GM18498 (cell line): ENCODE data around the gene NXPH3.

Experiments used
- ATAC-seq: cut with Tn5 transposase; IDR thresholded peaks from one replicate; pipeline ENCODE4 v1.9.1; 2021; ENCODE audit warnings: mild to moderate bottlenecking, moderate library complexity; ENCODE audit not compliant: unreplicated experiment

NXPH3 gene

DNA sequence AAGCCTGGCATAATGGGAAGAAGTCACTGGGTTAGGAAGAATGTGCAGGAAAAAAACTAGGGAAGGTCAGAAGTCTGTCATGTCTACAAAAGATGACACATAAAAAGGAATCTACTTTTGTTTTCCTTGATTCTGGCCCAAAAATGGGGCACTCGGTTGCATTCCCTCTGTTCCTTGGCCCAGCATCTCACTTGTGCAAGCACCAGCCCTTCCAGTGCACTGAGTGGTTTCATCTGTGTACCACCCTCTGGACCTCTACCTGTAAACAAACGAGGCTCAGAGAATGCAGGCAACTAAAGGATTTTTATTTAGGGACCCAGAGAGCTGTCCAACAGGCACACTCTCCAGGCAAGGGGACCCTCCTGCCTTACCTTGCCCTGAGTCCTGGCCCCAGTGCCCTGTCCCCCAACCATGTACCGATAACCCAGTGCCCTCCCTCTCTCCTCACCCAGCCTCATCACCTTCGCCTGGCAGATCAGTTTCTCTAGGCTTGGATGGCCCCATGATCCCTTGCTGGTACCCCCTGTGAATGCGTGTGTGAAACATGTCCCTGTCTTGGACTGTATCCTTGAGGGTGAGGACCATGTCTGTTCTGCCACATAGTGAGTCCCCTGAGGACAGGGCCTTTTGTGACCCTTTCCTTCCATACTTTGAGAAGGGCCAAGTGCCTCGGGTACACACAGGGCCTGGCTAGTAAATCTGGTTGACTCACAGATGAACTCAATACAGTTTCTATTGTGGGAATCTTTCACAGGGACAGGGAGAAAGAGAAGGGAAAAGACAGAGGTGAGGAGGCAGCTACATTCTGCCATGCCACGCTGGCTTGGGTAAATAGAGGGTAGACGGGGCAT is 13.3 kb downstream of the NXPH3 start:
- no peak for ATAC-seq

DNA sequence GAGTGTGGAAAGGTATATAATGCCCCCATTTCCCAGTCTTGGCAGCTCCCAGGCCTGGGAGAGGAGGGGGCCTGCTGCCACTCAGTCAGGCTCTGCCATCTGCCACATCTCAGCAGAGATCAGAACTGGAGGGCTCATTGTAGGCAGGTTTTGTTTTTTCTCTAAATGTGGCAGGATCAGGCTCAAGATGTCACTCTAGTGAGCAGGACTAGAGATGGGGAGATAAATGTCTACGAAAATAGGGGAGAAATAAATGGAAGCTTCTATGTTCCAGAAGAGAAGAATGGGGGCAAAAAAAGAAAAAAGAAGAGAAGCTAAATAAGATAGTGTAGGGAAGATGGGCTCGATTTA is 13.9 kb downstream of the NXPH3 start:
- no peak for ATAC-seq

DNA sequence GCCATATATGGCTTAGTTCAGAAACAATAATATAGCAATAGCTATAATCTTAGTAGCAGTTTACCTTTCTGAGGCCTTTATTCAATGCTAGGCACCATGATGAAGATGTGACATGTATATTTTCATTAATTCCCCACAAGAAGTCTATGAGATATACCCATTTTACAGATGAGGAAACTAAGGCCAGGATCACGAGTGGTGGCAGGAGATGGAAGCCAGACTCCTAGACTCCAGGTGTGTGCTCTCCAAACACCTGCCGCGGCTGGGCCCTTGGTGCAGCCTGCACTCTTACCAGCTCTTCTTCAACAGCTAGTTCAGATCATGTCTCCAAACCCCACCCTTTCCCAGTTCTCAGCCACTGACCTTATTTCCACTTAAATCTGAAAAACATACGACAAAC is 15.2 kb downstream of the NXPH3 start:
- no peak for ATAC-seq

DNA sequence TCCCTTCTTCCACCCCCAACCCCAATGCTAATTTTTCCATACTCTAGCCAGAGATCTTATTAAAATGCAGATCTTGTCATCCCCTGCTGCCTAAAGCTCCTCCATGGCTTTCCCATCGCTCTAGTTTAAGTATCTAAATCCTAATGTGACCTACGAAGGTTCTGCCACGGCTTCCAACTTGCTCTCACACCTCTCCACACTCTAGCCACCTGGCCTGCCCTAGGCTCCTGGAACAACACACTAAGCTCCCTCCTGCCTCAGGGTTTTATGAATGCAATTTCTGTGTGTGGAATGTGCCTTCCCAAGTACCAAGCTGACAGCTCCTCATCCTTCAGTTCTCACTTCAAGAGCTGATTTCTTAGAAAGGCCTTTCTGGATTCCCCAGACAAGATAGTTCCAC is 16.6 kb downstream of the NXPH3 start:
- no peak for ATAC-seq

DNA sequence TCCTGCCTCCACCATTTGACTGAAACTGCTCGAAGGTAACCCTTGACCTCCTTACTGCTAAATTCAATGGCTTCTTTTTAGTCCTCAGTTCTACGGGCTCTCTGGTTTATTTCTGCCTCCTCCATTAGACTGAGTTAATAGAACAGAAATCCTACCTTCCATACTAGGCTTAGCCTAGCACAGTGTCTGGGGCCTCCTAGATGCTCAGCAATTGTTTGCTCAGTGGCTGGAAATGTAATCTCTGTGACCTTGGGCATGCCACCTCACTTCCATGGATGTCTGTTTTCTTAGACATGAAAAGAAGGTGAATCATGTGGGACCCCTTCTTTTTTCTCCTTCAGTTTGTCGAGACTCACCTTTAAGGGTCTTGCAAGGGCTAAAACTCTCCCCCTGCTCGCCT is 19.7 kb downstream of the NXPH3 start:
- ATAC-seq: no peak

DNA sequence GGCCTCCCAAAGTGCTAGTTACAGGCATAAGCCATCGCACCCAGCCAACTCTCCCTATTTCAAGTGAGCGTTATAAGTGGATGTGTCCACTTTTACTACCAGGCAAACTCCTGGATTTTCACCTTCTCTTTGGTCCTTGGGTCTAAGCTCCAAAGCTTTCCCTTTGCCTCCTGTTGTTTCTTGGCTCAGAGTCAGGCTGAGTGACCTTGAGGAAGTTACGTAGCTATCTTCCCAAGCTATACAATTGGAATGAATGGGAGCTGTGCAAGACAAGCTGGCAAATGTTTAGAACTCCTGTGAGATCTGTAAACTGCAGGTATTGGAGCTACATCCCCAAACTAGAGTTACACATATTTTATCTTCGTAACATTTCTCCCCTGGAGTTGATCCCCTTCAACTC is 20.3 kb downstream of the NXPH3 start:
- ATAC-seq: no peak

DNA sequence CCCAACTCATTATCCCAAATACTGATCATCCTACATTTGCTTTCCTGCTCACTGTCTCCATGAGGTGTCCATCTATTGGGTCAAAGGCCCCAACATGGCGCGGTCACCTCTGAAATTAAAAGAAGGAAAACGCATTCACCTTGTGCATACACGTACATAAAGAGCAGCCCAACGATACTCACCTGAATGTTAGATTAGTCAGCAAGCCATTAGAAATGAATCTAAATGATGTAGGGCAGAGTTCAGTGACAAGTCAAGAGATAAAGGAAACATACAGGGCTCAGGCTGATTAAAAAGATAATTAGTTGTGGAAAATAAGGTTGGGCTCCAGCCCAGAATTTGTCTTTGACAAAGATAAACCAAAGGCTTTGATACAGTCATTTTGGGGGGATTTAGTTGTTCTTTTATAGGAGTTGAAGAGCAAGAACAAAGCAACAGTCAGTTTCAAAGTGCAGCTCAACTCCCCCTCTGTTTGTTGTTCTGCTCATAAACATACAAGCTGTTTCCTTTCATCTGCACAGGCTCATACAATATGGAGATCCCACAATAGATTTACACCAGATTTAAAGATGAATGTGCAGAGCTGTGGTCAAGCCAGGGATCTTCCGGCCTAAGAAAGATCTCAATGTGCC is 21.1 kb downstream of the NXPH3 start:
- no peak for ATAC-seq

DNA sequence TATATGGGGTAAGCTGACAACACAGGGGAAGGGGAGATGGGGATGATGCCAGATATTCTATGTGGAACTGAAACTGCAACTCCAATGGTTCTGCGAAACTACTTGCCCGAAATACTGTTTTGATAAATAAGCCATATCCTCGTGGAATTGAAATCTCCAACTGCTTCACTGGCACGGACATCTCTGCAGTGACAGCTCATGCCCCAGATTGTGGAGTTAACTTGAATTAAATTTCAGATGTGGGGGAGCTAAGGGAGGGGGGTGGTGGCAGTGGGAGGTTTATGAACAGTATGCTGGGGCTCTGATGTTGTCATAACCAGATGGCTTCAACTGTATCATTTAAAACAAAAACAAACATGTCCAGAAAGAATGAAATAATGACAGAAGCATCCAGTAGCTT is 21.8 kb downstream of the NXPH3 start:
- ATAC-seq: no peak

DNA sequence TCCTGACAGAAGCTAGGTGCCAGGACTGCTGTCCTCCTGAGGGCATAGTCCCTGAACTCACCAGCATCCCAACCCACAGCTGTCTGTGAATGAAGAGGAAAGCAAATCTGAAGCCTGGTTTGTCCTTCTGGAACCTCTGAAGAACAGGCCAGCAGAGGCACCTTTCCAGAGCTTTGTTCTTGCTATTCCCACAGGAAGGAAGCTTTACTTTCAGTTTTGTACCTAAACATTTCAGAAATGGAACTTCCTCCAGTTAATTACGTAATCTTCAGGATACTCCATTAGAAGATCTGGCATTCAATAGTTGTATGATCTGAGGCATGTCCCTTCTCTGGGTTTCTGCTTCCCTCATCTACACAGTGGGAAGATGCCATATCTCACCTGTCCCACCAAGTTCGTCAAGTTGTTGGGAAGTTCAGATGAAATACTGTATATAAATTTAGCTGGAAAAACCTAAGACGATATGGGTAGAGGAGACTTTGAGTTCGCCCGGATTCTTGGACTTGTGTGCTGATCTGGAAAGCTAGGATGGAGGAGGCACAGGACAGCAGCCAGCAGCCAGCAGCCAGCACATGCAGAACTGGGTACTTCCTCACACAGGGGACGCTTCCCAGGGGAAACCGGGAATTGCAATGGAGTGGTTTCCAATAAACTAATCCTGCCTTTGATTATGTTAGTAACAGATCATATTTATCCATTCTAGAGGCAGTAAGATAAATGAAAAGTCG is 22.4 kb downstream of the NXPH3 start:
- no peak for ATAC-seq

DNA sequence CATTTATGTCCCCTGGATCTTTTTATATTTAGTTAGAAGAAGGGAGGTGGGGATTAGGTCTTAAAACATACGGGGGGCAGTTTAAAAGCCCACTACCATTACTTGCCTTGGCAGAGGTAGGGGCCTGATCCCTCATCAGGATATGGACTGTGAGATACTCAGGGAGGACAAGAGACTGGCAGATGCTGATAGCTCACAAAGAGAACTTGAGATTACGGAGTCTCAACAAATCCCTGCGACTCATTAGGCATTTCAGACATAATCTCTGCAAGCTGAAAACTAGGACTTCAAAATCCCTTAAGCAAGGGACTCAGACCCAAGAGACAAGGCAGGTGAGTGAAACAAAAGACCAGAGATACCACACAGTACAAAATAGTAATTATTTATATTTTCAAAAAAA is 23.2 kb downstream of the NXPH3 start:
- no peak for ATAC-seq

DNA sequence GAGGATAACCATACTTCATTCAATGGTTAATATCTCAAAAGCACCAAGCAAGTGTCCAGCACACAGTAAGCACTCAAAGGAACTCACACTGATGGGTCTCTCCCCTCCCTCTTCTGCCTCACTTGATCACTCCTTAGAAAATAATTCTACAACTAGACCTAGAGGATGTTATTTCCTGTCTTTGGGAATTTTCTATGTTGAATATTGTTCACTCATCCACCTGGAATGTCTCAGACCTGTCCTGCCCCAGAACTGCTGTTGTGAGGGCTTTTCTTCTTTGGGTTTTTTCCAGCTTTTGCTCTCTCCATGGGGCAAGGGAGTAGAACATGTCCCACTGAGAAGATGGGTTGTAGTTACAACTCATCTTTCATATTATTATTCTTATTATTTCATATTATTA is 25.3 kb downstream of the NXPH3 start:
- ATAC-seq: no peak

DNA sequence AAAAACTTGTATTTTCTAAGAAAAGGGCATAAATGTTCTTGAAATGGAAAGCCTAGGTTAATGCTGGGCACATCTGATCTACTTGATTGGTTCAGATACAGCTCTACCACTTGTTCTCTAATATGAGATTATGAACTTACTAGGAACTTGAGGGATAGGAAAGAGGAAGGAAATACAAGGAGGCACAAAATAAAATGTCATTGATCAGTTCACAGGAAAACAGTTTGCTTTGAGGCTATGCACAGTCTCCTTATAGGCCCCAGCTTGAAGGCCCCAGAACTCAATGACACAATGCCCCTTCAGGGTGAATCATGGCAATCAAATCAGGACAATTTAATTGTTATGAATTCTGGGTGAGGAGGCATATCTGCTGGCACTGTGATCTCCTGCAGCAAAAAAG is 27.1 kb downstream of the NXPH3 start:
- ATAC-seq: no peak

DNA sequence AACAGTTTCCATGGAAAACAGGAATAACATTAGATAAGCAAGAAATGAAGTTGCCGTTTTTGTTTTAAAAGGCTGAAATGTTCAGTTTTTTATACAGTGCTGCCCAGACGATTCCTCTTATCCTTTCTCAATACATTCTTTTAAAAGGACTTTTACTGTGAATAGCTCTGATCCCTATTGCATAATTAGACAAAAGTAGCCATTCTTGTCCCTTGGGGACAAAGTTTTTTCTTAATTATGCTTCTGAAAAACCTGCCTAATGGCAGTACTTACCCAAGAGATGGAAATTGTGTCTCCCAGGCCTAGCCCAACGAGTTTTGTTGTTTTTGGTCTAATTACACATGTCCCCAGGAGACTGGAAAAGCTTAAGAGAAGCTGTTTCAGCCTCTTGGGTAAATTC is 27.6 kb downstream of the NXPH3 start:
- ATAC-seq: no peak

DNA sequence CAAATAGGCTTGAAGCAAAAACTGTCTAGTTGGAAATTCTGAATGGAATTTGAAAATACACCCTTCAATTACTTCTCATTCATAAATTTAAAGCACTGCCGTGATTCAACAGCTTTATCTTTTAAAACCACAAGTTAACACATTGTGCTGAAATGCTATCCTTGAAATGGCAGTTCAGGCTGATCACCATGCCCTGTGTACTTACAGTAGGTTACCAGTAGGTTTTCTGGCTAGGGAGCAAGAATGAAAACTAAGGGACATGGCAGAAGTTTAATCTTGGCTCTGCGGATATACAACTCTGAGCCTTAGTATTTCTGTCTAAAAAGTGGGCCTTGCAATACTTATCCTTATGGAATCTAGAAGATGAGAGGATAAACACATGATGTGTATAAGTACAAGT is 28.0 kb downstream of the NXPH3 start:
- ATAC-seq: no peak

DNA sequence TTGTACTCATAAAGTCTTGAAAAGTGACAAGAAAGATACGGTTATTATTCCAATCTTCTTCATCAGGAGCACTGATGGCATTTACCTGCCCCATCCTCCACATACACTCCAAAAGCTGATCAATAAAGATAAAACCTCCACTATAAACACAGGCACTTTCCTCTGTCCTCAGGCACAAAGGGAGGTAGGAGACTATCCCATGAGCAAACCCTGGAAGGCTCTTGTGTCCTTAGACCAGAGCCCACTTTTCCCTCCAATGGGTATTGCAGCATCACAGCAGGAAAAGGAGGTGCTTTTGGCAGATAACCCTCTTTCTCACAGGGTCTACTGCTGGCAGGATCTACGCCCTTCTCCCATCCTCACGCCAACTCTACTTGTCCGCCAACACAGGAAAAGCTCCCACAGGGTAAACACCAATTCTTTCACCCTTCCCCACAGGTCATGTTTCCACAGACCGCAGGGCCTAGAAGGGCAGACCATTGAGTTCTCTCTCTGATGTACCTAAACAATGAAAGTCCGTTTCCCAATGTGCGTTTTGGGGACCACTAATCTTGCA is 28.7 kb downstream of the NXPH3 start:
- no peak for ATAC-seq

DNA sequence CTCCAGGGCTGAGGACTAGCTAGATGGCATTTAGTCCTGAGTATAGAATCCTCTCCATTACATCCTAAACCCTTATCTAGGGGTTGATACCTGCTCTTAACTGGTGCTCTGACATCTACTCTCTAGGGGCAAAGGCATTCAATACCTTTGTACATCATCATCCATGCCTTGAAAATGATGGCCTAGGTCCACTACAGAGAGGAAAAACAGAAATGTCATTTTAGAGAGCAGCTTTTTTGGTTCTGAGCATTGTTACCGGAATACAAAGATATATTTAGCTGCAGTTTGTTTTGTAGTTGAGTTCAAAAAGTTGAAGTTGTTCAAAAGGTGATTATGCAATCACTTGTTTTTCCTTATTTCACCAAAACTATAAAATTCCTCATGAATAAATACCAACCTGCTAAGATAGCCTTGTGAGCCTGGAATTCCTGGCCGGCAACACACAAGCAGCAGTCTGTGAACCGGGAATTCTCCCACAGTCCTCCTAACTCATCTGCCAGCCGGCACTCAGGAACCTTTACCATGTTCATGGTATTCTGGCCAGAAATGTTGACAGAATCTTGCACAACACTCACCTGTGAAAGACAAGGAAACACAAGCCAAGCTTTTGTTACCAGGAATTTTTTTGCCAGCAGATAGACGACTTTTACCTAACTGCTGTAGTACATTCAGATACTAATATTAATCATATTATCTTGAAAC is 35.4 kb downstream of the NXPH3 start:
- no peak for ATAC-seq

DNA sequence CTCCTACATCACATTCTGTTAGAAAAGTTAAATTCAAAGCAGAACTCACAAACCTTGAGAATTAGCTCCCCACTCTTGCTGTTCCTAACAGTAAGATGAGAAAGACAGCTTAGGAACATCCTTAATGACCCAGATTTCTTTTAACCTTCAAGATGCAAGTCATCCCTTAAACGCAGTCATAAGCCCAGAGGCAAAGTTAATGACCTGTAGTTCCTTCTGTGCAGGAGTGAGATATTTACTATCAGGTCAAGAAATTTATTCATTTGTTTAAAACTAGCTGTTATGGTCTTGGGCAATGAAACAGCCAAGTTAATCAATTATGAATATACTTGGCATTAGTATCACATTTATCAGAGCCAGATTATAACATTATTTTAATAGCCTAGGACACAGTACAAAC is 37.1 kb downstream of the NXPH3 start:
- ATAC-seq: no peak

DNA sequence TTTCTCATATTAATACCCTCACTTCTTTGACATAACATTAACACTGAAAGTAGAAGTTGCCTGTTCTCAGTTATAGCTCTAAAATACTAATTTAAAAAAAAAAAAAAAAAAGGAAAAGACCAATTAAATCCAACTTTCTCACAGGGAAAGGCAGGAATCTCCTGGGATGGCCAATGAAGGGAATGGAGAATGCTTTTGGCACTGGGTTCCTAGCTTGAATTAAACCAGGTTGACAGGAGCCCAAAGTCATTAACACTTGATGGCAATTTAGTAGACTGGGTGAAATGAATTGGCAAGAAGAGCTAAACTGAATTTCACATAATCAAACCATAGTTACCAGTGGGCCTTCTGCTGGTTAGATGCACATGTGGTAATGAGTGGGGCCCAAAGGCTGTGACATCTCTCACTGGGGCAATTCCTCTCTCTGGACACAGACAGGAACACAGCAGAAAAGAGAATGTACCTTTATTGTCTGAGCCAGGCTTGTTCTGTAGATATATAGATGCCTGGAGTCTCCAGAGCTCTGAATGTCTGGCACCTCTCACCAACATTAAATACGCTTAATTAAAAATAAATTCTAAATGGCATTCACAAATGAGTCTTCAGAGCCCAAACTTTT is 37.6 kb downstream of the NXPH3 start:
- ATAC-seq: no peak

DNA sequence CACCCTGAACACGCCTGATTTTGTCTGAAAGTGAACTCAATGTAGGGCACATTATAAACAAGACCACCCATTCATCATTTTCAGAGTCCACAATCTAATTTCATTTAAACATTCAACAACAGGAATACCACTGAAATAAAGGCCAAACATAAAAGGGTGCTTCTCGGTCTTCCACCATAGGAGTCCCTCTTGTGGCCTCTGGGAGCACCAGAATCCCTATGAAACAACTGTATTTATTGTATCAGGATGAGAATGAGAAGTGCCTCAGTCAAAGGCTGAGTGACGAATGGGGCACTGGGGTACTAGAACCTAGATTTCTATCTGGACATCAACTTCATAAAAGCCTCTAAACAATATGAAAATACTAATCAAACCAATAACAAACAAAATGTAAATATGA is 40.4 kb downstream of the NXPH3 start:
- ATAC-seq: no peak

DNA sequence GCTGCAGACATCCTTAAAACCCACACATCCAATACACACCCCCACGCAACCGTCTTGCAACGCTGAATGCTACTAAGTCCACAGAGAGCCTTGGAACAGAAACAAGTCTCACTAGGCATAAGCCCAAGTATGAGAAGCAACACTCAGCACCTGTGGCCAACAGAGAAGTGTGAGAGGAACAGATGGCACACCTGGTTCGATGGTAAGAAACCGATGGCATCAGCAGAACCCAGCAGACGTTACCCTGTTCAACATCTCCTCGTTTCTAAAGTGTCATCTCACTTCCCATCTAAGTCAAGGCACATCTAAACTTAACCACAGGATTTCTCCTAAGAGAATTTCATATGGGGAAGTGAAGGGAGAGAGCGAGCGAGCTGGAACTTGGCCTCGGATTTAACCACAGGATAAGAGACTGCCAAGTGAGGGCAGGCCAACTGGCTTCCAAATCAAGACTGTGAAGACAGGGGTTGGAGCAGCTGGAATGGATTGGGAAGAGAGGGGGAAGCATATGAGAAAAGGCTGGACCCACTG is 41.0 kb downstream of the NXPH3 start:
- ATAC-seq: no peak
